B cell (primary cell): ENCODE data around the gene NUDT3. TPM values are rescaled to one million over a fixed set of nuclear protein-coding genes. Genes with fewer than 3 reads are reported as not detected.

Source experiments
- ATAC-seq: fragments of 200-7000 bp; cut with Tn5 transposase; one replicate; pipeline ENCODE4 v1.10.0; 2021; ENCODE audit warnings: low read depth, mild to moderate bottlenecking, moderate number of reproducible peaks, moderate library complexity
- CTCF ChIA-PET: fragments of 350-600 bp; sonication (Branson Sonifier 250); formaldehyde crosslinking; loops from one replicate; lab custom pipeline; 2021; ENCODE audit warnings: antibody characterized with exemption, inconsistent platforms; lab: Charles Lee
- POLR2A ChIA-PET: fragments of 350-600 bp; sonication (Branson Sonifier 250); formaldehyde crosslinking; loops from one replicate; lab custom pipeline; 2021; ENCODE audit warnings: antibody characterized with exemption; lab: Charles Lee
- DNase-seq: peaks from one replicate; pipeline ENCODE4 v3.0.0; 2013
- H2AFZ ChIP-seq: 2 replicates; pipeline ENCODE4 v1.6.1; 2012; ENCODE audit warnings: mild to moderate bottlenecking, low read depth, low read length; ENCODE audit not compliant: insufficient read depth, poor library complexity, severe bottlenecking
- H3K27ac ChIP-seq, 2 donors: 1 replicate in 1 of 2; 2 replicates in 1 of 2; pipeline ENCODE4 v1.5.1; 2012 to 2013; ENCODE audit warnings: low read length in 2 of 2, mild to moderate bottlenecking in 2 of 2, moderate library complexity in 1 of 2
- H3K27me3 ChIP-seq, 4 experiments: fragments of 200-600 bp in 1 of 4; sonication (generic) in 1 of 4; replicated peaks in 1 of 4; 1 replicate in 2 of 4; 2 replicates in 2 of 4; pipeline versions ENCODE4 v1.6.1 to v1.7.0; 2013 to 2016; ENCODE audit warnings: low read length in 3 of 4, mild to moderate bottlenecking in 2 of 4, mixed read lengths in 1 of 4, moderate library complexity in 1 of 4; ENCODE audit not compliant: insufficient read depth in 4 of 4, control insufficient read depth in 3 of 4; ENCODE audit errors: control extremely low read depth in 1 of 4
- H3K36me3 ChIP-seq, 2 experiments: replicated peaks in 1 of 2; 1 replicate in 1 of 2; 2 replicates in 1 of 2; pipeline versions ENCODE4 v1.6.1 to v1.7.1; 2013; ENCODE audit warnings: low read length in 1 of 2; ENCODE audit not compliant: insufficient read depth in 2 of 2, control insufficient read depth in 1 of 2; ENCODE audit errors: control extremely low read depth in 1 of 2, extremely low read depth in 1 of 2
- H3K4me1 ChIP-seq, 2 donors: fragments of 200-600 bp in 1 of 2; sonication (generic) in 1 of 2; 1 replicate in 1 of 2; 2 replicates in 1 of 2; pipeline versions ENCODE4 v1.5.1 to v1.6.1; 2013 to 2017; ENCODE audit warnings: low read length in 2 of 2; ENCODE audit not compliant: control insufficient read depth in 2 of 2, insufficient read depth in 2 of 2
- H3K4me2 ChIP-seq: replicated peaks from 2 replicates; pipeline ENCODE3; 2012; ENCODE audit warnings: mild to moderate bottlenecking, low read depth, low read length; ENCODE audit not compliant: poor library complexity, severe bottlenecking
- H3K4me3 ChIP-seq, 5 experiments: fragments of 200-600 bp in 1 of 5; sonication (generic) in 1 of 5; 1 replicate in 3 of 5; 2 replicates in 2 of 5; pipeline versions ENCODE4 v1.5.1 to v1.7.0; 2011 to 2016; ENCODE audit warnings: low read length in 4 of 5, mild to moderate bottlenecking in 4 of 5, low read depth in 2 of 5, control low read depth in 1 of 5, moderate library complexity in 1 of 5; ENCODE audit not compliant: insufficient read depth in 1 of 5; ENCODE audit errors: control extremely low read depth in 1 of 5, extremely low read depth in 1 of 5
- H3K79me2 ChIP-seq: fragments of 200-600 bp; sonication (generic); one replicate; pipeline ENCODE4 v1.6.0; 2016; ENCODE audit warnings: low read length; ENCODE audit not compliant: control insufficient read depth, insufficient read depth
- H3K9ac ChIP-seq: fragments of 200-600 bp; sonication (generic); 2 replicates; pipeline ENCODE4 v1.6.1; 2017; ENCODE audit warnings: mild to moderate bottlenecking, low read length, moderate library complexity
- H3K9me3 ChIP-seq, 3 donors: one replicate each; pipeline versions ENCODE4 v1.6.1 to v1.7.1; 2013; ENCODE audit warnings: low read length in 2 of 3; ENCODE audit not compliant: control insufficient read depth in 2 of 3, insufficient read depth in 1 of 3; ENCODE audit errors: control extremely low read depth in 1 of 3
- H4K20me1 ChIP-seq: 2 replicates; pipeline ENCODE4 v1.6.0; 2012; ENCODE audit warnings: mild to moderate bottlenecking, low read length; ENCODE audit not compliant: insufficient read depth, control insufficient read depth, poor library complexity, severe bottlenecking
- H3K27ac Mint-ChIP-seq: one replicate; pipeline ENCODE4 v1.8.0; 2021; ENCODE audit warnings: mixed read lengths
- H3K27me3 Mint-ChIP-seq: one replicate; pipeline ENCODE4 v1.8.0; 2021; ENCODE audit warnings: mixed read lengths
- H3K4me1 Mint-ChIP-seq: one replicate; pipeline ENCODE4 v1.8.0; 2021; ENCODE audit warnings: mixed read lengths
- H3K4me3 Mint-ChIP-seq: one replicate; pipeline ENCODE4 v1.8.0; 2021; ENCODE audit warnings: mixed read lengths
- H3K9me3 Mint-ChIP-seq: one replicate; pipeline ENCODE4 v1.8.0; 2022; ENCODE audit warnings: mixed read lengths; ENCODE audit not compliant: insufficient read depth
- EZH2 ChIP-seq: IDR thresholded peaks from 2 replicates; pipeline ENCODE4 v1.6.1; 2012; ENCODE audit warnings: borderline replicate concordance, low read depth, mild to moderate bottlenecking, moderate library complexity, low read length; ENCODE audit not compliant: insufficient read depth, poor library complexity, severe bottlenecking
- WGBS: methylation state at CpG from one replicate; pipeline ENCODE4 v1.1.5; 2013; ENCODE audit warnings: missing lambda C conversion rate; ENCODE audit not compliant: insufficient coverage; 5-methylcytosine and 5-hydroxymethylcytosine counted together
- intact Hi-C: fragments of 100-400 bp; cut with micrococcal nuclease; formaldehyde crosslinking; loops from one replicate; pipeline ENCODE4 v1.10.0; 2022
- polyA plus RNA-seq: library from polyadenylated mRNA; depleted of rRNA; stranded (reverse); fragments of >200 nt; gene quantifications from 2 replicates; pipeline ENCODE4 v1.2.3, GENCODE V29; 2012
- total RNA-seq, 2 donors: library from RNA; stranded (reverse); fragments of 120-200 nt in 1 of 2; gene quantifications; 1 replicate in 1 of 2; 2 replicates in 1 of 2; pipeline versions ENCODE4 v1.2.3 to v1.2.4, GENCODE V29; 2013 to 2022
- TF ChIP-seq, protein P1 (sequence below): fragments of 200-600 bp; IDR thresholded peaks from one replicate; pipeline ENCODE4 v1.8.0; 2022; ENCODE audit warnings: antibody characterized with exemption, mild to moderate bottlenecking

NUDT3 gene
- total and polyA plus RNA-seq, 2 donors (not counting 1 experiment from before 2014, with no cell fraction given) = 18.2 to 37.4 TPM

DNA sequence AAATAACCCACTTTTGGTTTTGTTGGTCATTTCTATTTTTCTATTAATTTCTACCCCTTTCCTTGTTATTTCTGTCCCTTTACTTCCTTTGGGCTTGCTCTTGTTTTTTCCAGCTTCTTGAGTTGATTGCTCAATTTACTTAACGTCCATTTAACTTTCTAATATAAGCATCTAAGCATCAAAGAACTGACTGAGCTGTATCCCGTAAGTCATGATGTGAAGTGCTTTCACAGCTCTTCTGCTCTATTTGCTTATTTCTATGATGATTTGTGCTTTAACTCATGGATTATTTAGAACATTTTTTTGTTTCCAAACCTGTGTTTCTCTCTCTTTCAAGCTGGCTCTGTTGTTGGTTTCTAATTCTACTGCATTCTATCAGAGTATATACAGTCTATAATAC is 87.0 kb downstream of the NUDT3 start:
- Mint-ChIP-seq H3K4me1 (peaks cover 26% of the 10 kb centered on the region), H3K27ac (no peak overlapping the region), H3K27me3 (no peaks in the 10 kb centered on the region), H3K4me3 (no peak overlapping the region), H3K9me3 (no peaks in the 10 kb centered on the region)
- DNase-seq (no peak), ATAC-seq (no peak)
- intact Hi-C loops = no loop called here
- Histone ChIP-seq H3K27me3 (no peaks in the 10 kb centered on the region), H3K79me2 (peaks cover 95% of the 10 kb centered on the region), H3K4me3 (no peak overlapping the region), H3K36me3 (peaks cover 0 to 2% of the 10 kb centered on the region in 2 experiments), H4K20me1 (peaks cover 8% of the 10 kb centered on the region), H2AFZ (no peak overlapping the region), H3K9me3 (no peaks in the 10 kb centered on the region), H3K9ac (no peak overlapping the region), H3K4me2 (no peak overlapping the region), H3K4me1 (peaks cover 3 to 9% of the 10 kb centered on the region in 2 donors), H3K27ac (no peak overlapping the region)
- WGBS = no CpG with 5 or more reads among the region's 2 CpGs
- CTCF ChIA-PET = interaction anchor here (1.7 kb wide), 1 partner anchor 14 kb away, joined by 5 read pairs; no protein-coding TSS in a partner anchor
- POLR2A ChIA-PET = no interaction called here
- TF ChIP-seq EZH2 = no peak
- TF ChIP-seq, protein P1, sequence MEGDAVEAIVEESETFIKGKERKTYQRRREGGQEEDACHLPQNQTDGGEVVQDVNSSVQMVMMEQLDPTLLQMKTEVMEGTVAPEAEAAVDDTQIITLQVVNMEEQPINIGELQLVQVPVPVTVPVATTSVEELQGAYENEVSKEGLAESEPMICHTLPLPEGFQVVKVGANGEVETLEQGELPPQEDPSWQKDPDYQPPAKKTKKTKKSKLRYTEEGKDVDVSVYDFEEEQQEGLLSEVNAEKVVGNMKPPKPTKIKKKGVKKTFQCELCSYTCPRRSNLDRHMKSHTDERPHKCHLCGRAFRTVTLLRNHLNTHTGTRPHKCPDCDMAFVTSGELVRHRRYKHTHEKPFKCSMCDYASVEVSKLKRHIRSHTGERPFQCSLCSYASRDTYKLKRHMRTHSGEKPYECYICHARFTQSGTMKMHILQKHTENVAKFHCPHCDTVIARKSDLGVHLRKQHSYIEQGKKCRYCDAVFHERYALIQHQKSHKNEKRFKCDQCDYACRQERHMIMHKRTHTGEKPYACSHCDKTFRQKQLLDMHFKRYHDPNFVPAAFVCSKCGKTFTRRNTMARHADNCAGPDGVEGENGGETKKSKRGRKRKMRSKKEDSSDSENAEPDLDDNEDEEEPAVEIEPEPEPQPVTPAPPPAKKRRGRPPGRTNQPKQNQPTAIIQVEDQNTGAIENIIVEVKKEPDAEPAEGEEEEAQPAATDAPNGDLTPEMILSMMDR = no peak

DNA sequence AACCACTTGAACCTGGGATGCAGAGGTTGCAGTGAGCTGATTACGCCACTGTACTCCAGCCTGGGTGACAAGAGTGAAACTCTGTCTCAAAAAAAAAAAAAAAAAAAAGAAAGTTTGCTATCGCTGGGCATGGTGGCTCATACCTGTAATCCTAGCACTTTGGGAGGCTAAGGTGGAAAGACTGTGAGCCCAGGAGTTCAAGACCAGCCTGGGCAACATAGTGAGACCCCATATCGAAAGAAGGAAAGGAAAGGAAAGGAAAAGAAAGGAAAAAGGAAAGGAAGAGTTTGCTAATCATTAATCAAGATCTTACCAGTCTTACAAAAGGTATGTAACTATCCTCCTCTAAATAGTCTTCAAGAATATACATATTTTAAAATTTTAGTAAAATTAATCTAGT is 88.3 kb downstream of the NUDT3 start:
- 100% methylated on average over 1 of the region's 3 CpGs for WGBS
- no peak overlapping the region for H3K27ac Mint-ChIP-seq
- no peaks in the 10 kb centered on the region for H3K9me3 Mint-ChIP-seq
- TF ChIP-seq EZH2 = no peak
- H3K79me2 ChIP-seq = peaks cover 93% of the 10 kb centered on the region
- H3K9ac ChIP-seq = no peak overlapping the region
- ChIA-PET CTCF (no interaction called here), POLR2A (no interaction called here)
- peaks cover 30% of the 10 kb centered on the region for H3K4me1 Mint-ChIP-seq
- intact Hi-C loops = no loop called here
- no peak overlapping the region for H3K27ac ChIP-seq
- H3K4me3 Mint-ChIP-seq = no peak overlapping the region
- H3K27me3 Mint-ChIP-seq = no peaks in the 10 kb centered on the region
- peaks cover 0 to 2% of the 10 kb centered on the region in 2 experiments for H3K36me3 ChIP-seq
- H3K27me3 ChIP-seq = no peaks in the 10 kb centered on the region
- DNase-seq (no peak), ATAC-seq (no peak)
- no peak overlapping the region for H2AFZ ChIP-seq
- H3K9me3 ChIP-seq = no peaks in the 10 kb centered on the region
- H3K4me2 ChIP-seq = no peak overlapping the region
- H4K20me1 ChIP-seq = peaks cover 8% of the 10 kb centered on the region
- no peak overlapping the region for H3K4me3 ChIP-seq
- peaks cover 10 to 15% of the 10 kb centered on the region in 2 donors for H3K4me1 ChIP-seq
